Endothelial cell of umbilical vein (primary cell): ENCODE measurements around the gene GRID1. TPM values are rescaled to one million over a fixed set of nuclear protein-coding genes. Genes with fewer than 3 reads are reported as not detected.

ENCODE experiments used
- BruUV-seq: library from RNA; stranded (reverse); fragments of 400-500 nt; replicated peaks from 2 replicates; lab custom pipeline; 2021; lab: Mats Ljungman, UMichigan
- CTCF ChIA-PET: fragments of 300-600, 350-600 bp; sonication (Branson Sonifier 250); formaldehyde crosslinking; loops from one replicate; lab custom pipeline; 2021; ENCODE audit warnings: antibody characterized with exemption, inconsistent platforms; lab: Charles Lee
- POLR2A ChIA-PET: fragments of 300-600, 350-600 bp; sonication (Branson Sonifier 250); formaldehyde crosslinking; loops from one replicate; lab custom pipeline; 2021; ENCODE audit warnings: antibody characterized with exemption, inconsistent platforms; lab: Charles Lee
- DNase-seq: peaks from one replicate; pipeline ENCODE4 v3.0.0-alpha.2; 2011; ENCODE audit warnings: low read depth, low spot score
- FAIRE-seq: peaks from 2 replicates; lab custom pipeline; 2011; peaks lifted over from hg19 to GRCh38; lab: Jason Lieb, UNC
- H2AFZ ChIP-seq: 2 replicates; pipeline ENCODE4 v1.6.0; 2012; ENCODE audit warnings: low read depth, low read length, control low read depth, inconsistent platforms
- H3K27ac ChIP-seq: 2 replicates; pipeline ENCODE4 v1.5.1; 2011; ENCODE audit warnings: low read depth, mild to moderate bottlenecking, control low read depth, low read length, moderate library complexity; ENCODE audit not compliant: insufficient read depth
- H3K27me3 ChIP-seq, 2 experiments: 2 replicates each; pipeline versions ENCODE4 v1.6.0 to v1.6.1; 2011; ENCODE audit warnings: low read length in 2 of 2, mixed read lengths in 1 of 2; ENCODE audit not compliant: control insufficient read depth in 2 of 2, insufficient read depth in 2 of 2
- H3K36me3 ChIP-seq, 2 experiments: 2 replicates in 1 of 2; 3 replicates in 1 of 2; pipeline ENCODE4 v1.5.1; 2011; ENCODE audit warnings: low read length in 2 of 2, mild to moderate bottlenecking in 1 of 2, moderate library complexity in 1 of 2; ENCODE audit not compliant: control insufficient read depth in 2 of 2, insufficient read depth in 2 of 2; ENCODE audit errors: extremely low read depth in 1 of 2
- H3K4me1 ChIP-seq: 3 replicates; pipeline ENCODE4 v1.5.1; 2011; ENCODE audit warnings: mild to moderate bottlenecking, low read length; ENCODE audit not compliant: control insufficient read depth, insufficient read depth; ENCODE audit errors: extremely low read depth
- H3K4me2 ChIP-seq: 2 replicates; pipeline ENCODE4 v1.6.1; 2011; ENCODE audit warnings: low read length, control low read depth, mixed read lengths; ENCODE audit not compliant: insufficient read depth
- H3K4me3 ChIP-seq, 3 experiments: fragments of 200-600 bp in 1 of 3; sonication (generic), shearing (Covaris generic) in 1 of 3; replicated peaks in 1 of 3; 2 replicates each; pipeline ENCODE4 v1.5.1; 2011 to 2016; ENCODE audit warnings: control low read depth in 3 of 3, low read length in 3 of 3, mild to moderate bottlenecking in 2 of 3, inconsistent platforms in 1 of 3, low read depth in 1 of 3, moderate library complexity in 1 of 3; ENCODE audit not compliant: insufficient read depth in 1 of 3
- H3K79me2 ChIP-seq: 2 replicates; pipeline ENCODE4 v1.6.0; 2012; ENCODE audit warnings: low read length, inconsistent platforms; ENCODE audit not compliant: control insufficient read depth, insufficient read depth
- H3K9ac ChIP-seq: replicated peaks from 2 replicates; pipeline ENCODE3; 2011; ENCODE audit warnings: low read length, control low read depth; ENCODE audit not compliant: insufficient read depth; ENCODE audit errors: extremely low read depth
- H3K9me1 ChIP-seq: replicated peaks from 3 replicates; pipeline ENCODE4 v1.6.0; 2011; ENCODE audit warnings: mild to moderate bottlenecking, low read length; ENCODE audit not compliant: control insufficient read depth, insufficient read depth; ENCODE audit errors: extremely low read depth
- H3K9me3 ChIP-seq: replicated peaks from 2 replicates; pipeline ENCODE4 v1.5.1; 2012; ENCODE audit warnings: low read length, inconsistent platforms; ENCODE audit not compliant: control insufficient read depth, insufficient read depth
- H4K20me1 ChIP-seq: replicated peaks from 2 replicates; pipeline ENCODE3; 2011; ENCODE audit warnings: mild to moderate bottlenecking, low read length; ENCODE audit not compliant: control insufficient read depth, insufficient read depth; ENCODE audit errors: extremely low read depth
- CTCF ChIP-seq, 2 donors: IDR thresholded peaks; 1 replicate in 1 of 2; 2 replicates in 1 of 2; pipeline ENCODE4 v1.5.1; 2011; ENCODE audit warnings: low read length in 2 of 2, mild to moderate bottlenecking in 2 of 2, moderate library complexity in 2 of 2, control low read depth in 1 of 2, inconsistent platforms in 1 of 2, low read depth in 1 of 2; ENCODE audit not compliant: insufficient read depth in 1 of 2; ENCODE audit errors: extremely low read depth in 1 of 2
- EZH2 ChIP-seq: IDR thresholded peaks from 2 replicates; pipeline ENCODE4 v1.6.1; 2012; ENCODE audit warnings: borderline replicate concordance, low read depth, mild to moderate bottlenecking, moderate library complexity, low read length, inconsistent platforms; ENCODE audit not compliant: severe bottlenecking
- FOS ChIP-seq: IDR thresholded peaks from 2 replicates; pipeline ENCODE4 v1.6.1; 2011; ENCODE audit warnings: mild to moderate bottlenecking, low read length, moderate library complexity, borderline replicate concordance; ENCODE audit not compliant: insufficient read depth
- GATA2 ChIP-seq: IDR thresholded peaks from 2 replicates; pipeline ENCODE4 v1.7.0; 2011; ENCODE audit warnings: low read depth, mild to moderate bottlenecking, moderate library complexity, mixed read lengths, low read length; ENCODE audit not compliant: insufficient read length, insufficient read depth
- JUN ChIP-seq: IDR thresholded peaks from 2 replicates; pipeline ENCODE4 v1.6.1; 2011; ENCODE audit warnings: borderline replicate concordance, low read depth; ENCODE audit not compliant: insufficient read length, insufficient read depth
- MAX ChIP-seq: IDR thresholded peaks from 2 replicates; pipeline ENCODE4 v1.6.1; 2011; ENCODE audit not compliant: insufficient read depth, insufficient read length
- MYC ChIP-seq: IDR thresholded peaks from one replicate; pipeline ENCODE4 v1.6.1; 2011; ENCODE audit warnings: mild to moderate bottlenecking, low read depth, low read length
- POLR2A ChIP-seq: IDR thresholded peaks from 2 replicates; pipeline ENCODE4 v1.6.1; 2012; ENCODE audit warnings: low read depth, mild to moderate bottlenecking, control low read depth, low read length
- POLR2AphosphoS5 ChIP-seq: IDR thresholded peaks from 2 replicates; pipeline ENCODE4 v1.6.1; 2012; ENCODE audit warnings: low read depth, mild to moderate bottlenecking, control low read depth, low read length, moderate library complexity; ENCODE audit not compliant: insufficient read depth
- dilution Hi-C: fragments of 300-500 bp; cut with MboI; formaldehyde crosslinking; loops from one replicate; pipeline ENCODE4 v1.15.0; 2019; ENCODE audit warnings: low sequenced_read_pairs; ENCODE audit not compliant: extremely low pct_ligation_motif_present
- intact Hi-C: fragments of 100-400 bp; cut with micrococcal nuclease; formaldehyde crosslinking; loops from one replicate; pipeline ENCODE4 v1.10.0; 2022
- polyA plus RNA-seq, 4 experiments: library from polyadenylated mRNA; depleted of rRNA in 3 of 4; stranded (reverse) in 3 of 4; unstranded in 1 of 4; fragments of >200 nt; gene quantifications; 2 replicates each; pipeline versions ENCODE4 v1.2.1 to v1.2.3, GENCODE V29; 2011 to 2012; ENCODE audit warnings: missing spikeins in 1 of 4
- total RNA-seq: library from RNA; stranded (reverse); gene quantifications from 2 replicates; pipeline ENCODE4 v1.2.3, GENCODE V29; 2021

The GRID1 gene
- total and polyA plus RNA-seq, 2 donors (not counting 3 experiments of a cell fraction or from before 2014, with no cell fraction given): not detected

DNA sequence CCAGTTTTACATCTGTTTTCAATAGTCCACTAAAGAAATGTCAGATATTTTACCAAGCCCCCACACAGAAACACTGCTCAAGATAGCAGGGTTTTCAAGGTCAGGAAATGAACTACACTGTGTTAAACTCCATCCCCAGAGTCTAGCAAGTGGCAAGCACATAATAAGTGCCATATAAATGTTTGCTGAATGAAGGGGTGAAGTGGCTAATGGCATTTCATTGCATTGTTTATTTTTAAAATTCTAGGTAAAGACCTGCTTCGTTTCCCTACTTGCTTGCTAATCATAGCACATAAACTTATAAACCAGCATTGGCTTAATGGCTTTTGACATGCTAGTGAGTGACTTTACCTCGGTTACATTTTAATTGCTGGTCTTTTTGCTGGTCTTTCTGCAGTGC is 322.6 kb downstream of the GRID1 start:
- no peaks in the 10 kb centered on the region for H3K9me3 ChIP-seq
- no peak overlapping the region for H3K27ac ChIP-seq
- H3K79me2 ChIP-seq: no peaks in the 10 kb centered on the region
- H3K27me3 ChIP-seq: no peaks in the 10 kb centered on the region
- no peak overlapping the region for H2AFZ ChIP-seq
- ChIA-PET CTCF (no interaction called here), POLR2A (no interaction called here)
- H4K20me1 ChIP-seq: no peaks in the 10 kb centered on the region
- H3K4me1 ChIP-seq: no peaks in the 10 kb centered on the region
- no TSS peak for BruUV-seq
- H3K9me1 ChIP-seq: no peaks in the 10 kb centered on the region
- dilution Hi-C loops: no loop called here
- H3K4me2 ChIP-seq: no peak overlapping the region
- H3K36me3 ChIP-seq: no peaks in the 10 kb centered on the region
- no peak overlapping the region for H3K4me3 ChIP-seq
- H3K9ac ChIP-seq: no peak overlapping the region
- TF ChIP-seq MYC (no peak), POLR2A (no peak), POLR2AphosphoS5 (no peak), FOS (no peak), EZH2 (no peak), CTCF (IDR thresholded peaks at IDR 0.05; ENCODE audit: extremely low read depth in 1 of 2, insufficient read depth in 1 of 2, low read depth in 1 of 2, low read length in 2 of 2) (no peak), GATA2 (no peak), MAX (no peak), JUN (no peak)
- no peak for DNase-seq
- intact Hi-C loops: no loop called here
- no peak for FAIRE-seq
